Thyroid gland (tissue), 4 donors: ENCODE results near the gene CCDC136. TPM values are rescaled to one million over a fixed set of nuclear protein-coding genes. Genes with fewer than 3 reads are reported as not detected.

Experiments used
- DNase-seq, 2 donors: peaks; one replicate each; pipeline ENCODE4 v3.0.0-alpha.2; 2019
- H3K27ac ChIP-seq, 3 donors: fragments of 200-600 bp; sonication (generic); 1 replicate in 2 of 3; 2 replicates in 1 of 3; pipeline ENCODE4 v1.5.1; 2016 to 2019; ENCODE audit warnings: mild to moderate bottlenecking in 1 of 3, moderate library complexity in 1 of 3
- H3K27me3 ChIP-seq: fragments of 200-600 bp; sonication (generic); one replicate; pipeline ENCODE4 v1.5.1; 2019
- H3K36me3 ChIP-seq, 2 donors: fragments of 200-600 bp; sonication (generic); one replicate each; pipeline ENCODE4 v1.5.1; 2016 to 2019
- H3K4me1 ChIP-seq, 2 donors: fragments of 200-600 bp; sonication (generic); one replicate each; pipeline ENCODE4 v1.5.1; 2017 to 2019
- H3K4me3 ChIP-seq, 3 donors: fragments of 200-600 bp; sonication (generic); replicated peaks in 1 of 3; 1 replicate in 2 of 3; 2 replicates in 1 of 3; pipeline ENCODE4 v1.5.1; 2016; ENCODE audit warnings: mild to moderate bottlenecking in 1 of 3
- H3K9me3 ChIP-seq: fragments of 200-600 bp; sonication (generic); one replicate; pipeline ENCODE4 v1.5.1; 2017
- CTCF ChIP-seq, 6 experiments: fragments of 200-600 bp in 3 of 6; fragments of 450-650 bp in 3 of 6; sonication (generic) in 3 of 6; IDR thresholded peaks; one replicate each; pipeline ENCODE4 v1.5.1; 2016 to 2019; ENCODE audit warnings: antibody characterized with exemption in 6 of 6, mild to moderate bottlenecking in 2 of 6, inconsistent platforms in 1 of 6, moderate library complexity in 1 of 6
- POLR2A ChIP-seq, 2 donors: fragments of 450-650 bp; IDR thresholded peaks; one replicate each; pipeline ENCODE4 v1.6.1; 2017; ENCODE audit warnings: antibody characterized with exemption in 2 of 2, mild to moderate bottlenecking in 2 of 2, moderate library complexity in 1 of 2
- WGBS, 2 donors: methylation state at CpG; one replicate each; pipeline ENCODE4 v1.1.5; 2017; 5-methylcytosine and 5-hydroxymethylcytosine counted together
- intact Hi-C: fragments of 100-400 bp; cut with DNase I; formaldehyde crosslinking; loops from one replicate; pipeline ENCODE4 v1.15.1; 2023
- total RNA-seq, 4 donors: library from RNA; depleted of rRNA; stranded (reverse); fragments of >200 nt; gene quantifications; one replicate each; pipeline ENCODE4 v1.2.3, GENCODE V29; 2016

CCDC136 gene
- total RNA-seq, 4 donors from 2014 or later: 4.4 to 4.9 (median 4.6) TPM

DNA sequence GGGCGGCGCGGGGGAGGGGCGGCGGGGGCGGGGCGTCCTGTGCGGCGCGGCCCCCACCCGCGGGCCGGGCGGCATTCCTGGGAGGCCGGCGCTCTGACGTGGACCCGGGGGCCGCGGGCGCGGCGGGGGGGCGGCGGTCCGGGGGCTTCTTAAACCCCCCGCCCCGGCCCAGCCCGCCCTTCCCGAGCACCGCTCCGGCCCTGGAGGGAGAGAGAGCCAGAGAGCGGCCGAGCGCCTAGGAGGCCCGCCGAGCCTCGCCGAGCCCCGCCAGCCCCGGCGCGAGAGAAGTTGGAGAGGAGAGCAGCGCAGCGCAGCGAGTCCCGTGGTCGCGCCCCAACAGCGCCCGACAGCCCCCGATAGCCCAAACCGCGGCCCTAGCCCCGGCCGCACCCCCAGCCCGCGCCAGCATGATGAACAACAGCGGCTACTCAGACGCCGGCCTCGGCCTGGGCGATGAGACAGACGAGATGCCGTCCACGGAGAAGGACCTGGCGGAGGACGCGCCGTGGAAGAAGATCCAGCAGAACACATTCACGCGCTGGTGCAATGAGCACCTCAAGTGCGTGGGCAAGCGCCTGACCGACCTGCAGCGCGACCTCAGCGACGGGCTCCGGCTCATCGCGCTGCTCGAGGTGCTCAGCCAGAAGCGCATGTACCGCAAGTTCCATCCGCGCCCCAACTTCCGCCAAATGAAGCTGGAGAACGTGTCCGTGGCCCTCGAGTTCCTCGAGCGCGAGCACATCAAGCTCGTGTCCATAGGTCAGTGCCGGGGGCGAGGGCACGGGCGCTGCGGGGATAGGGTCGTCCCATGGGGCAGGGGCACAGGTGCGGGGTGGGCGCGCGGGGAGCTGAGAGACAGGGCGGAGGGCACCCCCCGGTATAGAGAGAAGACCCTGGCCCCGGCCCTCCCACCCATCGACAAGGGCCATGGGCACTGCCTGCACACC lies 38.7 kb downstream of the CCDC136 start, which contains the start of gene FLNC:
Gene FLNC (plus strand): TSS at position 176 of the 947 bp plus-strand sequence. CDS start 232 bp downstream, at position 408.
- WGBS, 2 donors: 5 to 17% methylated on average over 13 to 15 of the region's 109 CpGs
- peak; percentile 41 to 44 for DNase-seq
- no peaks in the 10 kb centered on the region for H3K9me3 ChIP-seq
- intact Hi-C loops: no loop called here
- H3K27ac ChIP-seq: peak within 1 kb of the TSS in 2 of 3 donors; percentile 25 to 54
- no peaks in the 10 kb centered on the region for H3K27me3 ChIP-seq
- no peaks in the 10 kb centered on the region for H3K36me3 ChIP-seq
- H3K4me3 ChIP-seq: peak within 1 kb of the TSS; percentile 10 to 40 (median 26)
- TF ChIP-seq POLR2A (IDR thresholded peaks at IDR 0.05): no peak
- TF ChIP-seq CTCF (IDR thresholded peaks at IDR 0.05): no peak
- H3K4me1 ChIP-seq: peaks cover 0 to 37% of the 10 kb centered on the region in 2 donors

- Histone ChIP-seq H3K27ac (peak overlapping the region in 2 of 3 donors; percentile 25 to 63), H3K36me3 (no peaks in the 10 kb centered on the region), H3K27me3 (no peaks in the 10 kb centered on the region), H3K4me1 (peaks cover 0 to 37% of the 10 kb centered on the region in 2 donors), H3K4me3 (peak overlapping the region in 1 of 3 donors; percentile 40), H3K9me3 (no peaks in the 10 kb centered on the region)
- TF ChIP-seq CTCF (IDR thresholded peaks at IDR 0.05) (no peak), POLR2A (IDR thresholded peaks at IDR 0.05) (no peak)
- 21 to 31% methylated on average over 29 to 31 of the region's 33 CpGs for WGBS, 2 donors
- no peak for DNase-seq
- intact Hi-C loops: no loop called here
Measured at GRCh38 chr7:128831178-128831993, 39.6 kb downstream of the CCDC136 start.

DNA sequence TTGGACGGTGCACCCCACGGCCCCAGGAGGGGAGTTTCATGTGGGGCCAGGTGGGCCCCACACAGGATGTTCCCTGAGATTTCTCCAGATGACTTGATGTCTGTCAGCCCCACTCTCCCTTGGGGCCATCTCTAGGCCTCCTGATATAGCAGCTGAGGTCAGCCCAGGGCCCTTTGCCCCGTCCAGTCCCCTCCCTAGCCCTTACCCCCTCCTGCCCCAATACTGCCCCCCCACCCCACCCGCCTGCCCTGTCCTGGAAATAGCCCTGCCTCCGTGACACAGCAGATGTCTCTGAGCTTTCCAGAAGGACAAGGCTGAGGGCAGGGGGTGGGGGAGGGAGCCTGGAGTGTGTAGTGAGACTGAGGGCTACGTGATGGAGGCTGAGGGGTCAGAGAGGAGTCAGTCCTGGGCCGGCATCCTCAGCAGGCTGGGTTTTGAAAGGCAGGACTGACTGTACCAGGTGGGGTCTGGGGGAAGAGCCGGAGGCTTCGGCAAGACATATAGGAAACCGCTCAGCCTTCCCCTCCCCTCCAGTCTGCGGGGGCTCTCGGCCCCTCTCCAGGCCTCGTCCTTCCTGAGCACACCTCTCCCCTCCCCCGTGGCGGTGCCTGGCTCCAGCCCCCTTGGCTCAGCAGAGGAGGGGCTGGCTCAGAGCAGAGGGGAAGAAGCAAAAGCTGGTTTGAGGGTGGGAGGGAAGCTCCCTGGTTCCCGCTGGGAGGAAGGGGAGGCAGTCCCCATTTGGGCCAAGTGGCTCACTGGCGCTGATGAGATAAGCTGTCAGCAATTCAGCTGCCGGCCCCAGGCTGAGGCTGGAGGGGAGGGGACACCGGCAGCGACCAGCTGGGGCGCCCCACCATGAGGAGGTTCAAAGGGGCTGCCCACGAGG lies 40.5 kb downstream of the CCDC136 start:
- H3K27me3 ChIP-seq: no peaks in the 10 kb centered on the region
- DNase-seq: no peak
- H3K4me1 ChIP-seq: peaks cover 0 to 37% of the 10 kb centered on the region in 2 donors
- H3K27ac ChIP-seq: peak overlapping the region in 2 of 3 donors; percentile 63 to 65
- TF ChIP-seq POLR2A (IDR thresholded peaks at IDR 0.05) (no peak), CTCF (IDR thresholded peaks at IDR 0.05) (no peak)
- no peaks in the 10 kb centered on the region for H3K36me3 ChIP-seq
- intact Hi-C loops: no loop called here
- H3K4me3 ChIP-seq: no peak overlapping the region
- H3K9me3 ChIP-seq: no peaks in the 10 kb centered on the region
- 19 to 35% methylated on average over 14 to 21 of the region's 22 CpGs for WGBS, 2 donors

- H3K4me1 ChIP-seq: peaks cover 0 to 37% of the 10 kb centered on the region in 2 donors
- no peaks in the 10 kb centered on the region for H3K9me3 ChIP-seq
- no peak for DNase-seq
- H3K27ac ChIP-seq: peak overlapping the region in 2 of 3 donors; percentile 63 to 65
- no peak overlapping the region for H3K4me3 ChIP-seq
- WGBS, 2 donors: 48% methylated on average over 2 of the region's 2 CpGs; no CpG with 5 or more reads in 1 of the 2 donors
- no peaks in the 10 kb centered on the region for H3K27me3 ChIP-seq
- H3K36me3 ChIP-seq: no peaks in the 10 kb centered on the region
- intact Hi-C loops: no loop called here
- TF ChIP-seq CTCF (IDR thresholded peaks at IDR 0.05): no peak
- no peak for TF ChIP-seq POLR2A (IDR thresholded peaks at IDR 0.05)
Measured at GRCh38 chr7:128832880-128833147, 41.0 kb downstream of the CCDC136 start.
